ENCODE results near the gene PI16.
"Not testable (repeated sequence)": the region's sequence is repeated elsewhere in the genome, so short reads cannot be mapped to it uniquely, and the experiment has no call there.

PI16 gene

GRCh38 chr6:36946526-36946925, 8.0 kb upstream of the PI16 start:
- Histone ChIP-seq H3K9me3 (ENCODE audit: control insufficient read depth, low read length) (no peaks in the 10 kb centered on the region), H3K36me3 (ENCODE audit: control insufficient read depth, insufficient read depth, low read length) (no peaks in the 10 kb centered on the region), H3K27me3 (ENCODE audit: control insufficient read depth, insufficient read depth, low read length) (no peaks in the 10 kb centered on the region), H3K9ac (ENCODE audit: low read length) (no peak overlapping the region), H3K4me3 (ENCODE audit: low read length) (no peak overlapping the region), H3K4me1 (ENCODE audit: control insufficient read depth, insufficient read depth, low read length) (no peaks in the 10 kb centered on the region)

- Histone ChIP-seq H3K27me3 (ENCODE audit: control insufficient read depth, insufficient read depth, low read length) (no peaks in the 10 kb centered on the region), H3K9me3 (ENCODE audit: control insufficient read depth, low read length) (no peaks in the 10 kb centered on the region), H3K4me3 (ENCODE audit: low read length) (no peak overlapping the region), H3K4me1 (ENCODE audit: control insufficient read depth, insufficient read depth, low read length) (no peaks in the 10 kb centered on the region), H3K9ac (ENCODE audit: low read length) (no peak overlapping the region), H3K36me3 (ENCODE audit: control insufficient read depth, insufficient read depth, low read length) (no peaks in the 10 kb centered on the region)
Measured at GRCh38 chr6:36947570-36948351, 6.8 kb upstream of the PI16 start.

GRCh38 chr6:36949076-36949475, 5.5 kb upstream of the PI16 start:
- not testable (repeated sequence) for H3K9ac ChIP-seq (ENCODE audit: low read length); H3K36me3 ChIP-seq (ENCODE audit: control insufficient read depth, insufficient read depth, low read length); H3K4me3 ChIP-seq (ENCODE audit: low read length); H3K4me1 ChIP-seq (ENCODE audit: control insufficient read depth, insufficient read depth, low read length); H3K9me3 ChIP-seq (ENCODE audit: control insufficient read depth, low read length); H3K27me3 ChIP-seq (ENCODE audit: control insufficient read depth, insufficient read depth, low read length)

GRCh38 chr6:36949636-36950035, 4.9 kb upstream of the PI16 start:
- H3K27me3 ChIP-seq (ENCODE audit: control insufficient read depth, insufficient read depth, low read length): no peaks in the 10 kb centered on the region
- no peaks in the 10 kb centered on the region for H3K36me3 ChIP-seq (ENCODE audit: control insufficient read depth, insufficient read depth, low read length)
- no peak overlapping the region for H3K4me3 ChIP-seq (ENCODE audit: low read length)
- no peak overlapping the region for H3K9ac ChIP-seq (ENCODE audit: low read length)
- H3K9me3 ChIP-seq (ENCODE audit: control insufficient read depth, low read length): no peaks in the 10 kb centered on the region
- H3K4me1 ChIP-seq (ENCODE audit: control insufficient read depth, insufficient read depth, low read length): peaks cover 9% of the 10 kb centered on the region

GRCh38 chr6:36953931-36954261, 642 bp upstream of the PI16 start:
- no peaks in the 10 kb centered on the region for H3K27me3 ChIP-seq (ENCODE audit: control insufficient read depth, insufficient read depth, low read length)
- H3K4me1 ChIP-seq (ENCODE audit: control insufficient read depth, insufficient read depth, low read length): peaks cover 37% of the 10 kb centered on the region
- no peak overlapping the region for H3K4me3 ChIP-seq (ENCODE audit: low read length)
- no peaks in the 10 kb centered on the region for H3K9me3 ChIP-seq (ENCODE audit: control insufficient read depth, low read length)
- H3K9ac ChIP-seq (ENCODE audit: low read length): no peak overlapping the region
- no peaks in the 10 kb centered on the region for H3K36me3 ChIP-seq (ENCODE audit: control insufficient read depth, insufficient read depth, low read length)

- Histone ChIP-seq H3K36me3 (ENCODE audit: control insufficient read depth, insufficient read depth, low read length) (no peaks in the 10 kb centered on the region), H3K9me3 (ENCODE audit: control insufficient read depth, low read length) (no peaks in the 10 kb centered on the region), H3K4me3 (ENCODE audit: low read length) (no peak overlapping the region), H3K4me1 (ENCODE audit: control insufficient read depth, insufficient read depth, low read length) (peaks cover 37% of the 10 kb centered on the region), H3K9ac (ENCODE audit: low read length) (no peak overlapping the region), H3K27me3 (ENCODE audit: control insufficient read depth, insufficient read depth, low read length) (no peaks in the 10 kb centered on the region)
Measured at GRCh38 chr6:36955136-36955535, 598 bp downstream of the PI16 start.

GRCh38 chr6:36955671-36956445, 1.3 kb downstream of the PI16 start:
- no peaks in the 10 kb centered on the region for H3K36me3 ChIP-seq (ENCODE audit: control insufficient read depth, insufficient read depth, low read length)
- no peaks in the 10 kb centered on the region for H3K9me3 ChIP-seq (ENCODE audit: control insufficient read depth, low read length)
- H3K27me3 ChIP-seq (ENCODE audit: control insufficient read depth, insufficient read depth, low read length): no peaks in the 10 kb centered on the region
- no peak overlapping the region for H3K4me3 ChIP-seq (ENCODE audit: low read length)
- H3K4me1 ChIP-seq (ENCODE audit: control insufficient read depth, insufficient read depth, low read length): peaks cover 41% of the 10 kb centered on the region
- no peak overlapping the region for H3K9ac ChIP-seq (ENCODE audit: low read length)

GRCh38 chr6:36956446-36956820, 1.9 kb downstream of the PI16 start:
- H3K27me3 ChIP-seq (ENCODE audit: control insufficient read depth, insufficient read depth, low read length): no peaks in the 10 kb centered on the region
- H3K9me3 ChIP-seq (ENCODE audit: control insufficient read depth, low read length): no peaks in the 10 kb centered on the region
- peaks cover 47% of the 10 kb centered on the region for H3K4me1 ChIP-seq (ENCODE audit: control insufficient read depth, insufficient read depth, low read length)
- no peak overlapping the region for H3K4me3 ChIP-seq (ENCODE audit: low read length)
- no peaks in the 10 kb centered on the region for H3K36me3 ChIP-seq (ENCODE audit: control insufficient read depth, insufficient read depth, low read length)
- no peak overlapping the region for H3K9ac ChIP-seq (ENCODE audit: low read length)

- Histone ChIP-seq H3K9me3 (ENCODE audit: control insufficient read depth, low read length) (no peaks in the 10 kb centered on the region), H3K36me3 (ENCODE audit: control insufficient read depth, insufficient read depth, low read length) (no peaks in the 10 kb centered on the region), H3K4me1 (ENCODE audit: control insufficient read depth, insufficient read depth, low read length) (peaks cover 50% of the 10 kb centered on the region), H3K27me3 (ENCODE audit: control insufficient read depth, insufficient read depth, low read length) (no peaks in the 10 kb centered on the region), H3K9ac (ENCODE audit: low read length) (no peak overlapping the region), H3K4me3 (ENCODE audit: low read length) (no peak overlapping the region)
Measured at GRCh38 chr6:36957773-36958271, 3.3 kb downstream of the PI16 start.

GRCh38 chr6:36958775-36959554, 4.4 kb downstream of the PI16 start:
- Histone ChIP-seq H3K4me3 (ENCODE audit: low read length) (no peak overlapping the region), H3K9ac (ENCODE audit: low read length) (no peak overlapping the region), H3K27me3 (ENCODE audit: control insufficient read depth, insufficient read depth, low read length) (no peaks in the 10 kb centered on the region), H3K36me3 (ENCODE audit: control insufficient read depth, insufficient read depth, low read length) (no peaks in the 10 kb centered on the region), H3K4me1 (ENCODE audit: control insufficient read depth, insufficient read depth, low read length) (peaks cover 59% of the 10 kb centered on the region), H3K9me3 (ENCODE audit: control insufficient read depth, low read length) (no peaks in the 10 kb centered on the region)

GRCh38 chr6:36959555-36960250, 5.2 kb downstream of the PI16 start:
- Histone ChIP-seq H3K27me3 (ENCODE audit: control insufficient read depth, insufficient read depth, low read length) (no peaks in the 10 kb centered on the region), H3K36me3 (ENCODE audit: control insufficient read depth, insufficient read depth, low read length) (no peaks in the 10 kb centered on the region), H3K9me3 (ENCODE audit: control insufficient read depth, low read length) (no peaks in the 10 kb centered on the region), H3K4me1 (ENCODE audit: control insufficient read depth, insufficient read depth, low read length) (peaks cover 59% of the 10 kb centered on the region), H3K4me3 (ENCODE audit: low read length) (no peak overlapping the region), H3K9ac (ENCODE audit: low read length) (no peak overlapping the region)
